GM18870 (cell line): Measurements from ENCODE around the gene CTDNEP1.

Source experiments
- ATAC-seq: cut with Tn5 transposase; IDR thresholded peaks from one replicate; pipeline ENCODE4 v1.9.1; 2021; ENCODE audit warnings: moderate library complexity; ENCODE audit not compliant: unreplicated experiment

Gene CTDNEP1

DNA sequence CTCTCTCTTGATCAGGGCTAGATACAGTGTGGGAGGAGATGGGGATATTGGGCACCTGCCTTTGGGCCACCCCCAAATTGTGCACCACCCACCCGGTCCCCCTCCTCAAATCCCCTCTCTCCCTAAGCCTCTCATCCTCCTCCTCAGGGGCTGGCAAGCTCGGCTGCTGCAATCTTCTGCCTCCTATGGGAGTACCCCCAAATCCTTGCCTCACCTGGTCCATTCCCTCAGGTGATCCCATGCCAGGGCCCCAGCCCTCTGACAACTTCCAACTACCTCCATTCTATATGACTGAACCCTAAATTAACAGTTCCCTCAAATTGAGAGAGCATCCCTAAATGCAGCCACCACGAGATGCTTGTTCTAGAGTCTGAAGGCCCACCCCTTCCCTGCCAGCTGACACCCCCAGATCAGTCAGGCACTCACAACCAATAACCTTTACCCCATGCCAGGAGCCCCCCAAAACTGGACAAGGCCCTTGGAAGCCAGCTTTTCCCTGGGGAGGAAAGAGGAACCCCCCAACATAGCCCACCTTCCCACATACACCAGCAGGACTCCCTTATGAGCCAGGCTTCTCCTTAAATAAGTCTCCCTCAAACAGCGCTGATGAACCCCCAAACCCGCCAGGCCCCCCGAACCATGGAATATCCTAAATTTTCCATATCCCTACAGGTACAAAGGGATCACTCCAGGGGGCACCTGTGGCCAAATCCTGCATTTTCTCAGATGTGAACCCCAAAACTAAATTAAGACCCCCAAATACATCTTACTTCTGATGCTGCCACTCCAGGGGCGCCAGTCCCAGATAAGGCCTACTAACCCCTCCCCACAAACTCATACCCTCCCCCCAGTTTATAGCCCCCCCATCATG is 35.1 kb downstream of the CTDNEP1 start:
- ATAC-seq, result no peak

DNA sequence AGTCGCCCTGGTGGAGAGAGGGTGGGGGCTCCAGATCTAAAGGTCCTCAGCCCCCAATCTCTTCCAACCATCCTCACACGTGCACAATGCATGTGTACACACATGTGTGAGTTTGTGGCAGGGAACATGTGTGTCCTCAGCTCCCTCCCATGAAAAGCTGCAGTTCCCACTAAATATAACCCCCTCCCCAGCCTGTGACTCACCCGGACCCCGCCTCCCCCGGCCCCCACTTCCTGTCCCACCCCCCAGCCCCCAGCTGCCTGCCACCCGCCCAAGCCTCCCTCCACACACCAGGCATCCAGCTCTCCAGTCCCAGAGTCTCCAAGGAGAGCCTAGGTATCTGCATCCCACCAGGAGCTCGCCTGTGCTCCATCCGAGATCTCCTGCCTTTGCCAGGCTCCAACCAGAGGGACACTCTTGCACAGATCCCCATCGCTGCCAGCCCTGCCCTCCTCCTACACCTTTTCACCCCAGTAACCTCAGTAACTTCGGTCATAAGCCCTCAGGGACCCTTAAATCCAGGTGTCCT is 35.8 kb downstream of the CTDNEP1 start:
- no peak for ATAC-seq

DNA sequence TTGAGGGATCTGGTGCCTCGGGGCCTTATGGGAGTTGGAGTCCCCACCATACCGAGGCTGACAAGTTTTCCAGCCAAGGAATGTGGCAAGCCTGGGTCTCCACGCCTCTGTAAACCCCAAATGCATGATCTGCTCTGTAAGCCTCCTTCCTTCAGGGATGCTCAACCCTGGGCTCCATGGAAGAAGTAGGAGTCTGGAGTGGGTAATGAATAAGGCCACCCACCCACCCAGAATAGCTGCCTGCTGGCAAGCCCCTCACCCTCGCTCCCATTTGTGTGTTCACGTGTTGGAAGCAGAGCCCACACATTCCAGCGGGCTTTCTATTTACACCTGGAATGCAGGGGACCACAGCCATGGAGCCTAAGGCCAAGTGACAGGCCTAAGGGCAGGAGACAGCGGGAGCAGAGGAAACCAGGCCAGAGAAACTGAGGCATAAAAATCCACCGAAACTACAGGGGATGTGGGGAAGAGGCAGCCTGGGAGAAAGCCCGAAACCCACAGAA is 36.3 kb downstream of the CTDNEP1 start:
- ATAC-seq, result no peak

DNA sequence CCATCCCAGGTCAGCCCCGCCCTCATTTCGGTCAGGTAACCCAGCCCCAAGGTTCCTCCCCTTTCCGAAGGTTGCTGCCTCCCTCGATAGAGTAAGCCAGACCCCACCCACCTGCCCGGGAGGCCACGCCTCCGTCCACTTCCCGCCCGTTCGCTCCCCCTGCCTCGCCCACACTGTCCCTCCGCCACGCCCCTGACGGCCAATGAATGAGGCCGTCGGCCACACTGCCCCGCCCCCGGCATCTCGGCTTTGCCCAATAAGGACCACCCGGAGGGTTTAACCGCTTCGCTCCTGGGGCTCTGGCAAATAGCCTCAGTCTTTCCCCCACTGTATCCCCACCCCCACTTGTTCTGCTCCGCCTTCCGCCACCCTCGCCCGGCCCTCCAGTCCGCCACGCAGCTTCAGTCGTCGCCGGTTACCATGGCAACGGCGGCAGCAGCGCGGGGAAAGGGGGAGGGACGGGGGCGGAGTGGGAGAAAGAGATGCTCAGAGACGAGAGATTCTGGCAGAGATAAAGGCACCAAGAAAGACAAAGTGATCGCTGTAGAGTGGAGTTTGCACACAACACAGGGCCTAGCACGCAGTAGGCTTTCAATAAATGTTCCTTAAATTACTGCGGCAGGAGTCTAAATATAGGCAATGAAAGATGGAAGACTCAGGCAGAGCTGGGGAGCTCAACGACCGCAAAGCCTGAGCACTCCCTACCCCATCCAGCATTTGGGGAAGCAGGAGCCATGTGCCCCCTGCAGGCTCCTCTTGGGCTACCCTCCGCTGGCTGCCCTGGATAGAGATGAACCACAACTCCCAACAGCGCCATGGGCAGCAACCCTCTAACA is 37.0 kb downstream of the CTDNEP1 start:
- peak; percentile 65 for ATAC-seq

DNA sequence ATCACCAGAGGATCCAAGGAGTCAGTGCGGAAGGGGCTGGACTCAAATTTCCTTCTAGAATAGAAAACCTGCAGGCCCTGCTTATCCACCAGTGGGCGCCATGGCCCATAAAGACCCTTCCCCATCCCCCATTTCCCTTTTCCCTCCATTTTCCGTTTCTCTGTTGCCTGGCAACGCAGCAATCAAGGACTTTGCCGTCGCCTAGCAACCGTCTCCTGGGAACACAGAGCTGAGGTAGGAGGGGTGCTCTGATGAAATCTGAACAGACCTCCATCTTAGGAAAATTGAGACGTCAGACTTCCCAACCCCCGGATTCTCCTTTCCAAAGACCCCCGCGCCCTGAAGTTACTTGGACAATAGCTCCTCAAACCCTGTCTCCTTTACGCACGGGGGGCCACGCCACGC is 37.6 kb downstream of the CTDNEP1 start:
- peak; percentile 10 for ATAC-seq

DNA sequence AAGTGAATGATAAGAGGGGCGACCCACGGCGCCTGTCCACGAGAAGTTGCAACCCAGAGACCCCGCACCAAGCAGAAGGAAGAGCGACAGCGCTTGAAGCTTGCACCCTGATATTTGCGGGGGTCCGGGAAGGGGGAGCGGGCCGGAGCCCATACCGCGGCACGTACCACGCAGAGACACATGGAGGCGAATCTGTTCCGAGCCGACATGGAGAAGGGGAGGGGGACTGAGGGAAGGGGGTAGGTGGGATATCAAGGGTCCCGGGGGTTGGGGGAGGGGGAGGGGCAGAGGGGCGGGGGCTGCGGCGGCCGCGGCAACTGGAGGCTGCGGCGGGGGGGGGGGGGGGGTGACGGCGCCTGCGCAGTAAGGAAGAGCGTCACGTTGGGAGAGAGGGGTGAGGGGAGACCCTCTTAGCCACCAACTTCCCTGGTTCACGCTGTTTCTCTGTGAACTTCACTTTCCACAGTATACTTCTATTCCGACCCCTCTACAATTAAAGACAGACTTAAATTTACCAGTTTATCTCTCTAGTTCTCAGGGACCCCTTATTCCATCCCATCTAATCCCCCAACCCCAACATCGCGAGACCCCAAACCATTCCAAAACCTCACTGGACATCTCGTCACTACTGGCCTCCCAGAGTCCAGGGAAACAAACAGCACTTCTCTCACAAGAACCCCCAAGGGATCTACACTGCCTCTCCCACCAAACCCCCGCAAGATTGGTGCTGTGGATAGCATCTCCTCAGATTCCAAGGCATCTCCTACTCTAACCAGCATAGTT is 39.9 kb downstream of the CTDNEP1 start:
- ATAC-seq, result no peak

DNA sequence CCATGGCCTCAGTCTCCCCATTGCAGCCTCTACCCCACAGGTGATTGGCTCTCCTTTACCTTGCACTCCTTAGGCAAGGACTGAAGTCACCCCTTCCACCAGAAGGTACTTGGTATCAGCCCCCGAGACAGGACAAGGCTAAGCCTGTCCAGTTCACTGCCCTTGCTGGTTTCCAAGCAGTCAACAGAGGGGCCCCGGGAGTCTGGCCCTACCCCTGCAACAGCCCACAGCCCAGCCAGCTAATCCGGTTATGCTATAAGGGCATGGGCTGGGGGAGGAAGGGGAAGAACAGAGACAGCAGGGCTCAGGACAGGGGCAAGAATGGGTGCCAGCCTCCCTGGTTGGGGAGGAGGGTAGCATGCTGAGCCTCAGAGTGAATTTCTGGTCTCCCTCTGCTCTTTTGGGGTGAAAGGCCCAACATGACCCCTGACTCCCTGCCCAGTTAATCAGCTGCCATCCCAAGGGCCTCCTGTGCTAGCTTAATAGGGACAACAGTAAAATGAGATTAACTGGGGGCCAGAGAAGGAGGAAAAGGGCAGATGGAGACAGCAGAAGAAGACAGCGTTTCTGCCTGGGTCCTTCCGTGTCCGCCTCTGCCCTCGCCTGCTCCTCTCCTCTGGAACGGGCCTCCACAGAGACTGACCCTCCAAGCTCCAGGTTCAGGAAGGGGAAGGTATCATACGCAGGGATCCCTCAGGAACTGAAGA is 42.6 kb downstream of the CTDNEP1 start:
- no peak for ATAC-seq

DNA sequence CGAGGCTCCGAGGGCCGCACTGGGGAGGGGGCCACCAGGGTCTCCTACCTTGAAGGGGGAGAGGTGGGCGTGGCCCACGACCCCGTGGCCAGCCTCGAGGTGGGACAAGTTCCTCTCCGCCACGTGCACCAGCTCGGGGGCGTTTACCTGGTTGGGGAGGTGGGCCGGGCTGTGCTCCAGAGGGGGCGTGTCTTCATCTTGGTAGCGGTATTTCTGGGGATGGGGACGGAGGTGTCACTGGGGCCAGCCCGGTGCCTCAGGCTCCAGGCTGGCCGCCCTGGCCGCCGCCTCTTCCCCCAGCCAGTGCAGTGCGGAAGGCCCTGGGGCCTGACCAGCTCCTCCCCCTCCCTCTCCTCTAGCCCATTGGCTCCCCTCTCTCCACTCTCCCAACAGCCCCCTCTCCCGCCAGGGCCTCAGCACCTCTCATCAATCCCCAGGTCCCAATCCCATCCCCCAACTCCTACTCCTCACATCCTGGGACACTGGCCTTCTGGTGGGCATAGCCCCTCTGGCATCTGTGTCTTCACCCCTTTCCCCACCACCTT is 43.4 kb downstream of the CTDNEP1 start:
- ATAC-seq, result no peak

DNA sequence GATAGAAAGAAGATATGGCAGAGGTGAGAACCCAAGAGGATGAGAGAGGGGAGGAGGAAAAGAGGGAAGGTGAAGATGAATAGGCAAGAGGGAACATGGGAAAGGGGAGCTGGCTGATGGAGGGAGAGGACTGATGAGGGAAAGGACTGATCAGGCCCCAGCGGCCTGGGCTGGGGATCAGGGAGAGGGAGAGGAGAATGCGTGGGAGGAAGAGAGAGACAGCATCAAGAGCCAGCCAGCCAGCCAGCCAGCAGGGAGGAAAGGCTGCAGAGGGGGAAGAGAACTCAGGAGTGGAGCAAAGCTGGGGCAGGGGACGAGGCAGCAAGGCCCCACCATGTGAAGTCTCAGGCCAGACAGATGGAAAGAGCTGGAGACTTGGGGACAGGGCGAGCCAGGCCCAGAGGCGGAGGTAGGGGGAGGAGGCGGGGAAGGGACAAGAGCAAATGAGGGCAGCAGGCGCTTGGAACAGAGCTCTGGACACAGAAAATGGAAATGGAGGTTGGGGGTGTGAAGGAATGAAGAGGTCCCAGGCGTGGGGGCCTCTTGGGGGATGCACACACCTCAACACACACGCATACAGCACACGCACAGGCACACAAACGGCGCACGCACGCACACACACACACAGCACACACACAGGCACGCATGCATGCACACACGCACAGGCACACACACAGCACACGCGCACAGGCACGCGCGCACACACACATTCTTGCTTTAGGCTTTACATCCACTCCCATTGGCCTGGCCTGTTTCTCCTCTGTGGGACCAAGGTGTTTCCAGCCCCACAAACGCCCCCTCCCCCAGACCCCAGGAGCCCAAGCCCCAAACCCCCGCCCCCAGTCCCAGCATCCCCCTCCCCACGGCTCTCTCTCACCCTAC is 44.2 kb downstream of the CTDNEP1 start:
- no peak for ATAC-seq

DNA sequence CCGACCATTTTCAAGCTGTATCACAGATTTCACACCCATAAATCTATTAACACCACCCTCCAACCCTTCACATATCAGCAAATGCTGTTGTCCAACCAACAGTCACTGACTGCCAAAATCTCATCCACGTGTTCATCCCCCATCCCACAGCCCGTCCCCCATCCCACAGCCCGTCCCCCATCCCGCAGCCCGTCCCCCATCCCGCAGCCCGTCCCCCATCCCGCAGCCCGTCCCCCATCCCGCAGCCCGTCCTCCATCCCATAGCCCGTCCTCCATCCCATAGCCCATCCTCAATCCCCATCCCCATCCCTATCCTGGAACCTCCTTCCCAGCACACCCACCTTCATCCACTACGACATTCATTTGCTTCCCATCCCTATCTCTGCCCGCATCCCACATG is 46.0 kb downstream of the CTDNEP1 start:
- ATAC-seq, result no peak

DNA sequence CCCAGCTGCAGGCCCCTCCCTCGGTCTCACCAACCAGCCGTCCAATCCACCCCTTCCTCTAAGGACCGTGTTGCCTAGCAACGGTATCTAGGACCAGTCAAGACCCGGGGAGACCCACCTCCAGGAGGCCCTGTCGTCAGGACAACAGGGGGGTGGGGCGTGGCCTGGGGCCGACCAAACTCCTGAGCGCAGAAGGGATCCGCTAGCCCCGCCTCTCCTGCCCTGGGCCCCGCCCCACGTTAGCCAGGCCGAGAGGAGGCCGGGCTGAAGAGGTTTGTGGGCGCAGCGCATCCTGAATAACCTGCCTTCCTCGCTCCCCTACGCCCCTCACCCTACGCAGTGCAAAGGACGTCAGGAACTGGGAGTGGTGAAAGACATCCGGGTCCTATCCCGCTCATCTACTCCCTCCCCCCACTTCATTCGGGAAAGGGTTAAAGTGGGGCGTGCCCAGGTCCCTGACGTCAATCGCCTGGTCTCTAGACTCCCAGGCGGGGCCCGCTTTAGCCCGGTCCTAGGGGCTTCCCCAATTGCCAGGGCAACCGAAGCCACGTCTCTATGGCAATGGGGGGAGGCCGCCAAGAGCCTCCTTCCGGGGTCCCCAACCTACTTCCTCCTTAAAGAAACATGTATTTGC is 46.6 kb downstream of the CTDNEP1 start:
- peak; percentile 56 for ATAC-seq

DNA sequence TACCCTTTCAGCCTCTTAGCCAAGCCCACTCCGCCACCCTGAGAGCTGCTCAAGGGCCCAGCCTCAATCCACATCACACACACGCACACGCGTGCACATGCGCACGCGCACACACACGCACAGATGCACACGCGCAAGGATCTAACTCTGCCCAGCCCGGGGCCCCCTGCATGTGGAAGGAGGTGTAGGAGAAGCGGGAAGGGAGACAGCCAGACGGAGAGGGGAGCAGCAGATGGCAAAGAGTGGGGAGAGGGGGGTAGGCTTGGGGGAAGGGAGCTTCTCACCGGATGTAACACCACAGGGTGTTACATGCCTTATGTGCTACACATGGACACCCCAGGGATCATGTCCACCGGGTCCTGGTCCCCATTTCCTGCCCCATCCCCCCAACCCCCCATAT is 47.2 kb downstream of the CTDNEP1 start:
- ATAC-seq, result no peak

DNA sequence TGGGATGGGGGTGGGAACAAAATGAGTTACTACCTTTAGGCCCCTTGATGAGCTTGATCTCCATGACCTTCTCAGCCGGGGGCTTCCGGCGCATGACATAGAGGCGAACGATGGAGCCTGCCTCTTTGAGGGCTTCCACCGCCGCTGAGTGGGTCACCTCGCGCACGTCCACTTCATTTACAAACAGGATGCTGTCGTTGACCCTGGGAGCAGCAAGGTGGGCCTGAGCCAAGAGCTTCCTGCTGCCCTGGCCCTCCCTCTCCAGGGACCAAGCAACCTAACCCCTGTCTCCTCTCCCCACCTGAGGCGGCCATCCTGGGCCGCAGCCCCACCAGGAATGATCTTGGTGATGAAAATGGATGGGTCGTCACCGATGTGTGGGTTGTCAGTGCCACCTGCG is 48.1 kb downstream of the CTDNEP1 start:
- ATAC-seq, result no peak

DNA sequence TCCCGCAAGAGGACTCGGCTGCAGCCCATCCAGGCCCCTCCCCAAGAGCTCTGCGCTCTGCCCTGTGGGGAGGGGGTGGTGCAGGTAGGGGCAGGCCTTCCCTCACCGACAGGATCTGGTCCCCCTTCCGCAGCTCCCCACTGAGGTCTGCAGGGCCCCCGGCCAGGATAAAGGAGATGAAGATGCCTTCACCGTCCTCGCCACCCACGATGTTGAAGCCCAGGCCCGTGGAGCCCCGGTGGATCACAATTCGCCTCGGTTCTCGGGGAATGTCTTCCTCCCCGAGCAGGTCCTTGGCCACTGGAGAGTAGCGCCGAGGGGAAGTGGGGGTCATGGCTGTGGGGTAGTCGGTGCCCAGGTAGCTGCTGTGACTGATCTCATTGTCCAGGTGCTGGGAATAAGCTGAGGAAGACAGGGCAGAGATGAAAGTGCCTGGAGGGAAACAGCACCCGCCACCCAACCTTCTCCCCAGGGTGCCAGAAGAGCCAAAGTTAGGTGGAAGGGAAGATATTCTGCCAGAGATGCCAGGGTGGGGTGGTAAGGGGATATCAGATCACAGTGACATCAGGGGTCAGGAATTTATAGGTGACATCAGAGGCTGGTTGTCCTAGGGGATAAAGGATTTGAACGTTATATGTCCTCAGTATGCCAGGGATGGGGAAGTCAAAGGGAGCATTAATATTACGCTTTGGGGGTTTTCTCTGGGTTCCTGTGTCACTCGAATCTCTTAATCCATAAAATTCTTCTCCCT is 54.7 kb downstream of the CTDNEP1 start:
- no peak for ATAC-seq

DNA sequence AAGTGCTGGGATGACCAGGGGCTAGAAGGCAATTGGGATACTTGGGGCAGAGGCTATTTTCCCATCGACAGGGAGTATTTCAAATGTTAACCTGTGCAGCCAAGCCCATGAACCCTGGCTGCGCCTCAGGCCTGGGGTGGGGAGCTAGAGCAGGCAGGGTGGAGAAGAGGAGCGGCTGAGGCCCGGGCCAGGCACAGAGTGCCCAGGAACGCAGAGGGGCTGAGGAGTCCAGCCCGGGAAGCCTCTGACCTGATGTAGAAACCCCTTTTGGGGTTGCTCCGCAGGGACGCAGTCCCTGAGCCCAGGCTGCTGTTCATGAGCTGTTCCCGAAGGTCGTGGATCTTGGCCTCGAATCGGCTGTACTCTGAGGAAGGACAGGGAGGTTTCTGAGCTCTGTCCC is 55.6 kb downstream of the CTDNEP1 start:
- no peak for ATAC-seq
